ENCODE data around the gene SCN11A. TPM values are rescaled to one million over a fixed set of nuclear protein-coding genes. Genes with fewer than 3 reads are reported as not detected.
"Not testable (repeated sequence)": the region's sequence is repeated elsewhere in the genome, so short reads cannot be mapped to it uniquely, and the experiment has no call there.

The SCN11A gene
- polyA plus RNA-seq, 12 donors = 1.4 to 7.3 (median 3.4) TPM; not detected in 1

DNA sequence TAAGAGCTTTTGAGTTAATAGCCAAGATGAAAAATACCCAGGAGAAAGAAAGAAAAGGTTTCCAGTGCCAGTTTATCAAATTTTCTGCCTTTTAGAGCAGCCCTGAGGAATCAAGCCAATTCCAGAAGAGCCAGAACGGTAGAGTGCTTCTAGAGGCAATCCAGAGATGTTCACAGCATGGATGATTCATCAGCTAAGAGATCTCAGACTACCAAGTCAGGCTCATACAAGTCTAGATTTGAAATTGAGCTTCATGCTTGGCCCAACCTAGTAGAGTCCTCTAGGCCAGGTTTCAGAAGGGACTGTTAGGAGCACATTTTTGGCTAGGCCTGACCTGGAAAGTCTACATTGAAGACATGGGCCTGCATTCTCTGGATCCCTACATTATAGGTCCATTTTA is 15.5 kb upstream of the SCN11A start:
- DNase-seq = no peak

DNA sequence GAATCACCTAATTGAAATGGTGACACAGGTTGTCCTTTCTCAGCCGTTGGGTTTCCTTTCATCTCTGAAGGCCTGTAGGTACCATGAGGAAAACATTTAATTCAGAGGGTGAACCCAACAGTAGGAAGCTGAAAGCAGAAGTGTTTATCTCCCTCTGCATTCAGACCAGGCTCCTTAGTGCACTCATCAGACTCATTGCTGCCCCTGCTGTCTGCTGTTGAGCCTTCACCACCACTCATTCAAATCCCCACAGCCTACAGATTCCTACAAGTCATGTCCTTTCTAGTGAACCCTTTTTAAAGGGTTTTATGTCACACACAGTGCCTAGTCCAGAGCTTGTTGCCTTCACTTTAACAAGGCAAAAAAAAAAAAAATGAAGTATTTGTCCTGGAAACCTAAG is 13.5 kb upstream of the SCN11A start:
- DNase-seq = no peak

DNA sequence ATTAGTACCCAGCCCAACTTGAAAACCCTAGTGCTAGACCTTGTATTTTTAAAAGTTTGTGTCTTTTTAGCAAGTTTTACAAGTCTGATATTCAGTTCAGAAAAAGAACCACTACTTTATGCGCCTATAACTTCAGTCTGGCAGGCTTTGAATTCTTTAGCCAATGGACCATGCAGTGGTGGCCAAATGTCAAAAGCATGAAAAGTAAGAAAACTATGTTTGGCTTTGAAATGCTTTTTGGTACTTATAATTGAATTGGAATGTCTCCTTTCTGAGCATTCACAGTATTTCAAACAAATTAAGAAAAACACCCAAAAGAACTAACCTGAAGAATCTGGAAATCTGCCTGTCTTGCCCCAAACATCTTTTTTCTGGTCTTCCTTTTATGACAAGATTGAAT is 12.9 kb upstream of the SCN11A start:
- no peak for DNase-seq

DNA sequence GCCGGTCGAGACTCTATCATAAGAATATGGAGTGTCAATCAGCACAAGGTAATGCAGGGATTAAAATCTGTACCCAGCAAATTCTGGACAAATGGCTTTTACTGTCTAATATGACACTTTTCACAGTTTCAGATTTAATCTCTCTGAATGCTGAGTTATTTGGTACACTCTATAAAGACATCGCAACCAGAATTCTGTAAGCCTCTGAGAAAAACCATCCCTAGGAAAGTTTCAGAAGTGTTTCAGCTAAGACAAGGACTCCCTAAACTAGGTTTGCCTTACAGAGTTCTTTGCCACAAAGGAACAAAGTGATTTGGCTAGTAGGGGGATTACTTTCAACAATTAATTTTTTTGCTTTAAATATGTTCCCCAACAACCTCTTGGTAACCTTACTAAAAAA is 11.4 kb upstream of the SCN11A start:
- no peak for DNase-seq

DNA sequence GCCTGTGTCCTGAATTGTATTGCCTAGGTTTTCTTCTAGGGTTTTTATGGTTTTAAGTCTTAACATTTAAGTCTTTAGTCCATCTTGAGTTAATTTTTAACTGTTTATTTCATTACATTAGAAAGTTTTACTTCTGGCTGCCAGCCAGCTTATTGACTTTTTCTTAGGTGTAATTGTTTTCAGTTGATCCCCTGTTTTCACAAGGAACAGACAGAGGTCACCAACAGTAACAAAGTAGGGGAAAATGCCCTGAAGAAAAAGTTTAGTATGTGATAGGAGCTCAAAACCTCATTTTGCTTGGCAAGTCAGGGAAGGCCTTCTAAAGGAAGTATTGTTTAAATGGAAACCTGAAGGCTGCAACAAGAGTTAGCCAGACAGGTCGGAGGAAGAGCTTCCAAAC is 10.4 kb upstream of the SCN11A start:
- no peak for DNase-seq

DNA sequence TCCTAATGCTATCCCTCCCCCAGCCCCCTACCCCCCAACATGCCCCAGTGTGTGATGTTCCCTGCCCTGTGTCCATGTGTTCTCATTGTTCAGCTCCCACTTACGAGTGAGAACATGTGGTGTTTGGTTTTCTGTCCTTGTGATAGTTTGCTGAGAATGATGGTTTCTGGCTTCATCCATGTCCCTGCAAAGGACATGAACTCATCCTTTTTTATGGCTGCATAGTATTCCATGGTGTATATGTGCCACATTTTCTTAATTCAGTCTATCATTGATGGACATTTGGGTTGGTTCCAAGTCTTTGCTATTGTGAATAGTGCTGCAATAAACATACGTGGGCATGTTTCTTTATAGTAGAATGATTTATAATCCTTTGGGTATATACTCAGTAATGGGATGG is 9.5 kb upstream of the SCN11A start:
- not testable (repeated sequence) for DNase-seq

DNA sequence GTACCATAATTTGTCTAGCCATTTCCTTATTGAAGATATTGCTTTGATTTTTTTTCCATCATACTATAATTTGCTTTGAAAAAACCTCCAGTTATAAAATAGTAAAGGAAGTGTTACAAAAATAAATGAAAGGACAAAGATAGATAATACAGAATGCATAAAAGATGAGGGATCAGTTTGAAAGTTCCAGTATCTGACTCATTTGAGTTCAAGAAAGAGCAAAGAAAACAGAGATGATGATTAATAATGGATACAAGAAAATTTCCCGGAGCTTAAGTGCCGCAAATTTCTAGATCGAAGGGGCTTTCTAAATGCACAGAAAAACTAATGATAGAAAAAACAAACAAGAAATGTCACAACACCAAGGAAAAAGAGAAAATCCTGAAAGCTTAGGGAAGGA is 4.4 kb upstream of the SCN11A start:
- no peak for DNase-seq

DNA sequence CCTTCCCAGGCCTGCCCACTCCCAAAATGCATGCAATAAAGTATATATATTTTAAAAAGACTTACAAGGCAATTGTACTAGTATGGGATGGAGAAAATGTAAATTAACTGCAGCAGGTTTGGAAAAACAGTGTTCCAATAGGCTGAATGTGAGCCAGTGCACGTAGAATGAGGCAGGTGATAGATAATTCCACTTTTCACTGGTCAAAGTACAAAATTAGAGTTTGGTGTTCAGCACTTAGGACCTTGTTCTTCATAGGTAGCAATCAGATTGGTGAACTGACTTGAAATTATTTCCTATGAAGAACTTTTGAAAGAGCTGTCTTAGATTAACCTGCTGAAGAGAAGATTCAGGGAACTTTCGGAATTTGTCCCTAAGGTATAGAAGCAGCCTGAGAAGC is 2.0 kb upstream of the SCN11A start:
- no peak for DNase-seq

DNA sequence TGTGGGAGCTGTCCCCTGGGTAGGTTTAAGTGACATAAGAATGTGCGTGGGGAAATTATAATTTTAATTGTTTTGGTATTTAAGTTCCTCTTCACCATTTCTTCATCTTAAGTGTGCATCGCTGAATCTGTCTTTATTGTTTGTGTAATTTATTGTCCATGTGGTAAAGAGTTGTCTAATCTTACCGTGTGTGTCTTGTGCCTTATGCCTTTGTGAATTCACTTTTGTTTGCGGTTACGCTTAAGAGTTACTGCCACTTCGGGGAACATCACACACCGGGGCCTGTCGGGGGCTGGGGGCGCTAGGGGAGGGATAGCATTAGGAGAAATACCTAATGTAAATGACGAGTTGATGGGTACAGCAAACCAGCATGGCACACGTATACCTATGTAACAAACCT is 839 bp upstream of the SCN11A start:
- no peak for DNase-seq

DNA sequence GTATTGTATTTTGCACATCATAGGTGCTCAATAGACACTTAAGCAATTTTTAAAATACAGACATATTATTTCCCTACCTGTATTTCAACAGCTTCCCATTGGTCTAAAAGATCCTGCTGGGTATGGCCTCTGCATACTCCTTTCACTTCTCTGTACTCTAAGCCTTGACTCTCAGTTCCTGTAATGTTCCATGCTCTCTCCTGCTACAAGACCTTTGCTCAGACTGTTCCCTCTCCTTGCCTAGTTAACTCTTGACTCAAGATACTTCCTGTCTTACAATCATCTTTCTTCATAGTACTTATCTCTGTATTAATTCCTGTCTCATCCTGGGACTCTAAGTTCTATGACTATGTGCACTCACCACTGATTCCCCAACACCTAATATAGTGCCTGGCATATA is 1.7 kb downstream of the SCN11A start:
- DNase-seq = no peak

DNA sequence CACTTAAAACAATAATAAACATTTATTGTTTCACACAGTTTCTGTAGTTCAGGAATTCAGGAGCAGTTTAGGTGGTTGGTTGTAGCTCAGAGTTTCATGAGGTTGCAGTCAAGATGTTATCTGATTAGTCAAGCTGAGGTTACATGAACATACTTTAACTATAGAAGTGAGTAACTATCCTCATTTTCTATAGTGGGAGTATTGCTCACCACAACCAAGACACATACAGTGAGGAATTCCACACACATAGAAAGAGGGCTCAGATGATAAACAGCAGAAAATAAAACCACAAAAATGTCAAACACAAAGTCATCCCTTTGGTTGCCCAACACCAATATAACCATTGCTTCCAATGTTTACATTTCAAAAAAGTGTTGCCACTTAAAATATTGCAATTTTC is 13.6 kb downstream of the SCN11A start:
- DNase-seq = no peak

DNA sequence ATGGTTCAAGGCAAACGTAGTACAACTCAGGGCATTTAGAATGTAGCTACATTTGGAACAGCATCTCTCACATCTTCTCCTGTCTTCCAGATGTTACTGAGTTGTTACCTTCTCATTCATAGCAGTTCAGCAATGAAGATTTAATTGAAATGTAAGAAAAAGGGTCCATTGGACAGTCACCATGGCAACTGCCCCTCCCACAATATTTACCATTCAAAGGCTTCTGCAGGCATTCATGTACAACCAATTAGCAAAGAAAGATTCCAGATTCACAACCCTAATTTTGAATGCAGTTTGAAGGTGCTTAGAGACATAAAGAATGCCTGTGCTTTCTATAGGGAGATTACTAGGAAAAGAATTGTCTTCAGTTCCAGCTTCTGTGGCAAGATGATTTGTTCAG is 22.2 kb downstream of the SCN11A start:
- no peak for DNase-seq

DNA sequence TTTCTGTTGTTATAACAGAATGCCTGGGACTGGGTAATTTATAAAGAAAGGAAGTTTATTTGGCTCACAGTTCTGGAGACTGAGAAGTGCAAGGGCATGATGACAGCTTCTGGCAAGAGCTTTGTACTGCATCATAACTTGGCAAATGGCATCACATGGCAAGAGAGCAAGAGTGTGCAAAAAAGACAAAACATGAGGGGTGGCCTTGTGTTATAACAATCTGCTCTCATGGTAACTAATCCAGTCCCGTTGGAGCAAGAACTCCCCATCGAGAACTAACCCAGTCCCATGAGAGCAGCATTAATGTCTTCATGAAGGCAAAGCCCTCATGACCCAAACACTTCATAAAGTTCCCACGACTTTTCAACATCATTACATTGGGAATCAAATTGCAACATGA is 23.2 kb downstream of the SCN11A start:
- DNase-seq = no peak

DNA sequence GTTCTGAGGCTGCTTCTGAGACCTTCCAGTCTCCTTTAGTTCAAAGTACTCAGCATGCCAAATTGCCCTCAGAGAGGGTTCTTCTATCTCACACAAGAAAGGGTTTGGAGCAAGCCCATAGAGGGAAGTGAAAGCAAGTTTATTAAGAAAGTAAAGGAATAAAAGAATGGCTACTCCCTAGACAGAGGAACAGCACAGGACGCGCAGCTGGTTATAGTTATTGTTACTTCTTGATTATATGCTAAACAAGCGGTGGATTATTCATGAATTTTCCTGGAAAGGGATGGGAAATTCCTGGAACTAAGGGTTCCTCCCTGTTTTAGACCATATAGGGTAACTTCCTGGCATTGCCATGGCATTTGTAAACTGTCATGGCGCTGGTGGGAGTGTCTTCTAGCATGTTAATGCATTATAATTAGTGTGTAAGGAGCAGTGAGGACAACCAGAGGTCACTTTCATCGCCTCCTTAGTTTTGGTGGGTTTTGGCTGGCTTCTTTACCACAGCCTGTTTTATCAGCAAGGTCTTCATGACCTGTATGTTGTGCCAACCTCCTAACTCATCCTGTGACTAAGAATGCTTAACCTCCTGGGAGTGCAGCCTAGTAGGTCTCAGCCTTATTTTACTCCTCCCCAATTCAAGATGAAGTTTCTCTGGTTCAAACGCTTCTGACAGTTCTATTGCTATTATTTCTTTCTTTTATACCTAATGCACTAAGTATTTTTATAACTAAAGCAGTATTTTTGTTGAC is 26.3 kb downstream of the SCN11A start:
- DNase-seq = no peak

DNA sequence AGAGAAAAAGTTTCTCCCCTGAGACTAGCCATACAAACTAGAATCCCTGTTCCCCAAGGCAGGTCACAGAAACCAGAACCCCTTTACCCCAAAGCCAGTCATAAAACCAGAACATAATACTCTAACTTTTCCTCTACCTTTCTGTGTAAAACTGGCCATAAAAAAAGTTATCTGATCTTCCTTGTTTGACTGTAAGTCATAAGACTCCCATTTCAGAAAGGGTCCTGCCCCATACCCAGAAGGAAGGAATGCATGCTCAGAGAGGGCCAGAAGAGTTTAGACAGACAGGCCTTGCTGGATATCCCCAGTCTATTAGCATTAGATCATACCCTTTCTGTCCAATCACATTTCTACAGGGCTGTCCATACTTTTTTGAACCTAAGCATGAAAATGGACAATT is 27.2 kb downstream of the SCN11A start:
- no peak for DNase-seq

DNA sequence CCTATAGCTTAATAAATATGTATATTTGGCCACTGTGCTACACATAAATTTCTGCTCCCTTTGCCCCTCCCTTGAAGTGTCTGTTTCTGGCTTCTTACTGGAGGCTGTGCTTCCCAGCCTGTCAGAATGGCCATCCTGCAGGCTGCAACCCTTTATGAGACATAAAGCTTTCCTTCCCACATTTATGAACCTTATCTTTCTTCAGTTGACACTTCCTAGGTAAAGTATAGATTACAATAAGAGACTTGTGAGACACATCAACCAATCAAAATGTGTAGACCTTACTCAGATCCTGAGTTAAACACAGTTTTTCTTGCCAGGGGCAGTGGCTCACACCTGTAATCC is 29.5 kb downstream of the SCN11A start:
- no peak for DNase-seq

DNA sequence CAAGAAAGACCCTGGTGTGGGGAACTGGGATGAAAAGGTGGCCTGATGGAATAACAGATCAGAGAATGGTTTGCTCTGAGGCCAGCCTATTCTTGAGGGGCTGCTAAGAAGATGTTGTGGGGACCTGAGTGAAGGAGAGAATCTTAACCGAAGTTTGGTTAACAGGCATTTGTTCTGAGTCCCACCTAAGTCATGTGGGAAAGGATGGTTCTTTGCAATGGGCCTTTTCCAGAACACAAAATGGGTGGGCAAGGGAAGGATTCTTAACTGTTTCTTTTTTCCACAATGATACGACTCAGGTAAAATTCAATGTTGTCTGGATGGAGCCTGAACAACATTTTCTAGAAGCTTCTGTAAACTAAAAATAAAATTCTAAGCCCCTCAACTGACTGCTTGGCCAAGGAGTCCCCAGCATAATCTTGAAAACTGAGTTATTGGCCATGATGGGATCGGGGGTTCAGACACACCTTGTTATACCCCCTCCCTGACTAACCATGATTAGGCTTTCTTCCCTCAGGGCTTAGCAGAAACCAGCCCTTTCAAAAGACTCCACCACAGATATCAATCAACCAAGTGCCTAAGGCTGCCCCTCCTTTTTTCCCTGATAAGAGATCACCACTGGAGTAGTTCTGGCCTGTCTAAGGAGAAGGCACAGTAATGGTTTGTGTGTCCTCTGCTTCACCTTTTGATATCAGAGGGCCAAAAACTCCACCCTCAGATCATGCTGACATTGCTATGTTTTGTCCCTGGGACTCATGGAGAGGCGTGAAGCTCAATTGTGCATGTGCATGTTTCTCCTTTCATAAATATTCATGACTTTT is 30.1 kb downstream of the SCN11A start:
- no peak for DNase-seq

DNA sequence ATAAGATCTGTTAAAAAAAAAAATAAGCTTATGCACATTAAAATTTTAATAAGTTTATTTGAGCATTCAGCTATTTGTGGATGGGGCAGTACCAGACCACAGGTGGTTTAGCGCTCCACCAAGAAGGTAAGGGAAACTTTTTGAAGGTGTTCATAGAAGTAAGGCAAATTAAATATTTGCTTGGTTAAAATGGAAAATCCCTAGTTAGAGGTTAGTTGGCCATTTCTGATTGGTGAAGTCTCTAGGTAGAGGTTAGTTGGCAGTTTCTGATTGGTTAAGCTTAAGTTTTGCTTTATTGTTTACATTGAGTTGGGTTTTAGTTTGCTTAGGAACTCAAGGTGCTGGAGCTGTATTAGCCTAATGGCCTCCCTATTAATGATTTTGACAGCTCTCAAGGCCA is 30.7 kb downstream of the SCN11A start:
- no peak for DNase-seq

DNA sequence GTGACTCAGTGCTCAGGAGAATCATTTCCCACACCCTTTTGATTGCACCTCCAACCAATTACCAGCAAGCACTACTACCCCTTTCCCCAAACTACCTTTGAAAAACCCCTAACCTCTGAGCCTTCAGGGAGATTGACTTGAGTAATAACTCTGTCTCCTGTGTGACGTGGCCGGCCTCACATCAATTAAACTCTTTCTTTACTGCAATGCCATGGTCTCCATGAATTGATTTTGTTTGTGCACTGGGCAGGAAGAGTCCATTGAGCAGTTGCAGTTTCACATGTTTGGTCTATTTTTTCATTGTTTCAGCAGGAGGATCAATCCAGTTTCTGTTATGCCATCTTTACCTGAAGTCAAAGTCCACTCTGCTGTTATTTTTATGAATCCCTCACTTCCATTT is 32.4 kb downstream of the SCN11A start:
- DNase-seq = no peak

DNA sequence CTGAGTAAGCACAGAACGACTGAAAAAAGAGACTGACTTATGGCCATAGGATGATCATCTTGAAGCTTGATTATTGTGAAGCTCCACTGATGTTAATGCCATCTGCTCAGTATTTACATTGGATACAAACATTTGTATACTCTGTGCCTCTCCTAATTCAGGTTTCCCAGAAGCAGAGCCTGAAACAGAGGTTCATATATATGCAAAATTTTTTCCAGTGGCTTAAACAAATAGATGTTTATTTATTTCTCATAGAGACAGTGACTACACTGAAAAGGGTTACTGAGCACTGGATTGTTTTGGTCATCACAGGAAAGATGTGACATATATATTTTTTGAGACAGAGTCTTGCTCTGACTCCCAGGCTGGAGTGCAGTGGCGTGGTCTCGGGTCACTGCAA is 36.3 kb downstream of the SCN11A start:
- DNase-seq = no peak

DNA sequence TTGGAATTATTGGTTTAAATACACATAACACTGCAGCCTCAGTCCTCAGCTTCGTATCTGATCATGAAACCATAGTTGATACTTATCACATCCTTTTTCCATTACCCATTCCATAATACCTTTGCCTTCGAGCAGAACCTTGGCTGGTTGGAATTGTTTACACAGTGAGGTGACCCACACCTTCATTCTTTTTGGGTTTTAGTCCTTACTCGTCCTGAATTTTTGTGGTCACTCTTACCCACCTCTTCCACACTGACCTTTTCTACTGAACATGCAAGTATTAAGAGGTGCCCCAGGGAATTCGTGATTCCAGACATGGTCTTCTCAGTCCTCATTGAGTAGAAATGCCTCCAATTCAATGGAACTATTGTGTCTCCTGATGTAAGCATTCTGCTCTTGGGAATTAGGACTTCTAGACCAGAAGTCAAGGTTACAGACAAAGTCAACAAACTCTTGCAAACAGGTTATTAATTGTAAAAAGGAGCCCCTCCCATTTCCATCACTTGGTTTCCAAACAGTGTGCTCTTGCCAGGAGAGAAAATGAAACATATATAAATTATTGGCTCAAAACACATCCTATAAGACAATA is 37.7 kb downstream of the SCN11A start:
- DNase-seq = no peak

DNA sequence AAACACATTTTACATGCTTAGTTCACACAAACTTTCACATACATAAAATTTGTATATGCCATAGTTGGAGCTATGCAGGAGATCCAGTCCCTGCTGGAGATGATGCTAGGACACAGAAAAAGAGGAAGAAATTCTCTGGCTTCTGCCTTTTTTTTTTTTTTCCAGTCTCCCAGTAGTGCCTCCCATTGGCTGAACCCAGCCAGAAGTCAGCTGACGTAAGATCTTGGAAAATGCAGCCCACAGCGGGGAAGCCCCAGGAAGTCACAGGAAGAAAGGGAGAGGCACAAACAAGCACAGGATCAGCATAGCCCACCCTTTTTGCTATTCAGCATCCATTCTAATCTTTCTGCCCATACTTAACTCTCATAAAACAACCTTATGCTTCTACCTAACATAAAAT is 38.5 kb downstream of the SCN11A start:
- DNase-seq = no peak

DNA sequence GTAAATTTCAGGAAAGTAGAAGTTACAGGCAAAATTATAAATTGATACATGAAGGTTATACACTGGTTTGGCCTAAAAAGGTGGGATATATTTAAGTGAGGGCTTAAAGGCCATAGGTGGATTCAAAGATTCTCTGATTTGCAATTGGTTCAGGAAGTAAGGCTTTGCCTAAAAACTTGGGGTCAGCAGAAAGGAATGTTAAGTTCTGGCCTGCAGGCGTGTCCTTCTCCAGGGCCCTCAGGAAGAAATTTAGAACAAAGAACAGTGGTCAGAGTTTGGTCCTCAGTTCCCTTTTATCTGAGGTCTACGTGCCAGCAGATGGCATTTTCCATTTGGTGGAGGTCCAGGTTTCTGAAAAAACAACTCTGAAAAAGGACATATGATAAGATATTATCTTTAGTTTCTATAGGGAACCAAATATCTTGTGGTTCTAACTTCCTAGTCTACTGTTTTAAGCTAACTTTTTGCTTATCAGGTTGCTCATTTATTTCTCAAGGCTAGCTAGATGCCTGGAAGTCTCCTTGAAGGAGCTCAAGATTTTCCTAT is 40.5 kb downstream of the SCN11A start:
- no peak for DNase-seq

Measured in muscle of arm (tissue), 12 donors.